ENCODE measurements around the gene HDGF. TPM values are rescaled to one million over a fixed set of nuclear protein-coding genes. Genes with fewer than 3 reads are reported as not detected.

Gene HDGF
- total and polyA plus RNA-seq, 2 of the 8 experiments (the other 6 are each of a cell fraction or from before 2014, with no cell fraction given) = 145 to 391 TPM

DNA sequence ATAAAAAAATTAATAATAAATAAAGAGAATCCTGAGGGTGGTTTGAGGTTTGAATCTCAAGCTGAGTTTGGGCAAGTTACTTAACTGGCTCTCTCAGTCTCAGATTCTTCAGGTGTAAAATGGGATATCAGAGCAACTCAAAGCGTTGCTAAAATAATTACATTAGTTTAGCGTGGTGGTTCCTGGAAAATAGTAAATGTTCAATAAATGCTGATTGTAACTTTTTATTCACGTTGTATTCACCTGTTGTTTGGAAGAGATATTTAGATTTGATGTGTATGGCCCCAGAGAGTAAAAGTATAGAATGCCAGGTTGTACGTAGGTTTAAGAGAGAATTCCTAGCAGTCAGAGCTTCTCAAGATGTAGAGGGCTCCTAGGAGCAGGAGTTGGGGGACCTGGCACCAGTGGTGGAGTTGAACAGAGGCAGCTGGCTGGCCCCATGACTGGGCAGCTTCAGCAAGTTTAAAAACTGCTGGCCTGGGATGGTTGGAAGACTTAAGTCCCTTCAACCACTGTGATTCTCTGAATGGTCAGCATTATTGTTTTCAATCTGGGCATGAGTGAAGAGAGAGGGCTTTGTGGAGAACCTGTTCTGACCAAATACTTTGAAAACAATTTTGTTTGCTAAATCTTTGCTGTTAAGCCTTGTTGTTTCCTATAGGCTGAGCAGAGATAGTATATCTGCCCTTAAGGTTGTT lies 38.3 kb upstream of the HDGF start (continued):
- no peak for TF ChIP-seq GTF2F1 (IDR thresholded peaks at IDR 0.05; ENCODE audit: borderline replicate concordance, low read depth, low read length)
- TF ChIP-seq CHD2 (IDR thresholded peaks at IDR 0.05; ENCODE audit: low read length) = no peak
- TF ChIP-seq, protein P1, sequence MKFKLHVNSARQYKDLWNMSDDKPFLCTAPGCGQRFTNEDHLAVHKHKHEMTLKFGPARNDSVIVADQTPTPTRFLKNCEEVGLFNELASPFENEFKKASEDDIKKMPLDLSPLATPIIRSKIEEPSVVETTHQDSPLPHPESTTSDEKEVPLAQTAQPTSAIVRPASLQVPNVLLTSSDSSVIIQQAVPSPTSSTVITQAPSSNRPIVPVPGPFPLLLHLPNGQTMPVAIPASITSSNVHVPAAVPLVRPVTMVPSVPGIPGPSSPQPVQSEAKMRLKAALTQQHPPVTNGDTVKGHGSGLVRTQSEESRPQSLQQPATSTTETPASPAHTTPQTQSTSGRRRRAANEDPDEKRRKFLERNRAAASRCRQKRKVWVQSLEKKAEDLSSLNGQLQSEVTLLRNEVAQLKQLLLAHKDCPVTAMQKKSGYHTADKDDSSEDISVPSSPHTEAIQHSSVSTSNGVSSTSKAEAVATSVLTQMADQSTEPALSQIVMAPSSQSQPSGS (IDR thresholded peaks at IDR 0.05; ENCODE audit: low read length) = no peak
- TF ChIP-seq CEBPB (IDR thresholded peaks at IDR 0.05; ENCODE audit: low read depth, low read length) = no peak
- no peak for TF ChIP-seq EP300 (IDR thresholded peaks at IDR 0.05; ENCODE audit: borderline replicate concordance in 1 of 2, low read depth in 2 of 2, low read length in 2 of 2)
- TF ChIP-seq BRCA1 (IDR thresholded peaks at IDR 0.05; ENCODE audit: low read depth, low read length) = no peak
- no peak for TF ChIP-seq JUN (IDR thresholded peaks at IDR 0.05; ENCODE audit: low read depth, low read length)
- no peak for TF ChIP-seq RFX5 (IDR thresholded peaks at IDR 0.05; ENCODE audit: borderline replicate concordance, low read depth, low read length)
- no peak for TF ChIP-seq CHD1 (IDR thresholded peaks at IDR 0.05; ENCODE audit: low read depth, low read length)

Measured in H1 (cell line).